Measurements from ENCODE around the gene KBTBD2.
"Not testable (repeated sequence)": the region's sequence is repeated elsewhere in the genome, so short reads cannot be mapped to it uniquely, and the experiment has no call there.

DNA sequence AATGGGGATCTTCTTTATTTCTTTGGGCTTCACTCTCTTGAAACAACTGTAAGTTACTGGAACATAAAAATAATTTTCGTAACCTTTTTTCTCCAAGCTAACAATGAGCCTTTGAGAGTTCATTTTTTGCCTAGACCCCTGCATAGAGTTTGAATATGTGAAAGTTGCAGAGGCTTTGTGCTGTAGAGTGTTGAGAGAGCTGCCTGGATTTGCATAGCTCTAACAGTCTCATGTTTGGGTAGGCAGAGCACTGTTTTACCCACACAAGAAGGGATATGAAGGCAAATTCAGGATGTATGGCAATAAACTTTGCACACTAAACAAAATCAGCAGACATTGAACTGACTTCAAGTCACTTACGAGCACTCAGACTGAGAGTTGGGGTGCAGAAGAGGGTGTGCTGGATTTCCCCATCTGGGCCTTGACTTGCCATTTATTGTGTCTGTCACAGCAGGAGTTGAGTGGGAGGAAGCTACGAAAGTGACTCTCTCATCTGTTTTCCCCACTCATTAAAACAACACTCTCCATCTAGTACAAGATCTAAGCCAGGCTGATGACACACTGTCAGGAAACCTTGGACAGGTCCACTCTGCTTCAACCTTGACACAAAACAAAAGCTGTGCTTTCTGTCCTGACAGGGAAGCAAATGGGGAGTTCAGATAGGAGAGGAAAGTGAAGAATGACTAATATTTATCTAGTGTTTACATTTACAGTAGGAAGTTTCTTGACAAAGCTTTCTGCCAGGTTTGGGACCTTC, 62.4 kb downstream of the KBTBD2 start:
- not testable (repeated sequence) for TF ChIP-seq CTCF, EP300, POLR2AphosphoS5, POLR2A (IDR thresholded peaks at IDR 0.05)
